IMR-90 (cell line): ENCODE results near the gene BCL2L2. TPM values are rescaled to one million over a fixed set of nuclear protein-coding genes. Genes with fewer than 3 reads are reported as not detected.
A peak's percentile ranks its signal among the peaks of the same experiment; 100 is the strongest.

Experiments used
- ATAC-seq: fragments of 200-7000 bp; cut with Tn5 transposase; 2 replicates; pipeline ENCODE4 v1.9.1; 2020; ENCODE audit warnings: low read depth, mild to moderate bottlenecking, moderate library complexity
- BruUV-seq: library from RNA; stranded (reverse); fragments of 400-500 nt; replicated peaks from 2 replicates; lab custom pipeline; 2021; lab: Mats Ljungman, UMichigan
- CTCF ChIA-PET: fragments of 300-600 bp; formaldehyde crosslinking; extraction: SDS; loops from one replicate; lab custom pipeline; 2021; ENCODE audit warnings: antibody characterized with exemption; lab: Yijun Ruan, JAX
- POLR2A ChIA-PET: fragments of 300-600 bp; sonication (Branson Sonifier 250); formaldehyde crosslinking; loops from one replicate; lab custom pipeline; 2022; ENCODE audit warnings: antibody characterized with exemption; ENCODE audit not compliant: unreplicated experiment; lab: Charles Lee
- DNase-seq: peaks from one replicate; pipeline ENCODE4 v3.0.0; 2013
- H2AFZ ChIP-seq: replicated peaks from 2 replicates; pipeline ENCODE3; 2013; ENCODE audit warnings: low read length, mild to moderate bottlenecking; ENCODE audit not compliant: poor library complexity
- H2AK5ac ChIP-seq: 2 replicates; pipeline ENCODE4 v1.6.1; 2013; ENCODE audit warnings: low read depth, low read length, inconsistent platforms
- H2AK9ac ChIP-seq: replicated peaks from 2 replicates; pipeline ENCODE3; 2013; ENCODE audit warnings: mild to moderate bottlenecking, low read depth, low read length, moderate library complexity; ENCODE audit not compliant: poor library complexity
- H2BK120ac ChIP-seq: 2 replicates; pipeline ENCODE4 v1.6.1; 2013; ENCODE audit warnings: low read depth, low read length, inconsistent platforms
- H2BK15ac ChIP-seq: 3 replicates; pipeline ENCODE4 v1.6.1; 2013; ENCODE audit warnings: low read depth, low read length, inconsistent platforms
- H2BK20ac ChIP-seq: 2 replicates; pipeline ENCODE4 v1.6.1; 2013; ENCODE audit warnings: low read depth, mild to moderate bottlenecking, inconsistent platforms, low read length, moderate library complexity
- H2BK5ac ChIP-seq: 2 replicates; pipeline ENCODE4 v1.6.1; 2013; ENCODE audit warnings: mild to moderate bottlenecking, low read depth, low read length, inconsistent platforms; ENCODE audit not compliant: poor library complexity, severe bottlenecking
- H3K14ac ChIP-seq: replicated peaks from 2 replicates; pipeline ENCODE4 v1.6.1; 2013; ENCODE audit warnings: low read depth, low read length, inconsistent platforms
- H3K18ac ChIP-seq: 2 replicates; pipeline ENCODE4 v1.6.1; 2013; ENCODE audit warnings: low read depth, low read length, control low read depth
- H3K23ac ChIP-seq: 2 replicates; pipeline ENCODE4 v1.6.1; 2013; ENCODE audit warnings: low read depth, low read length, inconsistent platforms
- H3K27ac ChIP-seq: 2 replicates; pipeline ENCODE4 v1.5.1; 2013; ENCODE audit warnings: mild to moderate bottlenecking, control low read depth, low read length; ENCODE audit not compliant: insufficient read depth
- H3K27me3 ChIP-seq: 2 replicates; pipeline ENCODE4 v1.6.1; 2013; ENCODE audit warnings: low read length; ENCODE audit not compliant: control insufficient read depth, insufficient read depth
- H3K36me3 ChIP-seq: 2 replicates; pipeline ENCODE4 v1.6.1; 2013; ENCODE audit warnings: low read length, mixed read lengths; ENCODE audit not compliant: control insufficient read depth, insufficient read depth
- H3K4ac ChIP-seq: 2 replicates; pipeline ENCODE4 v1.6.1; 2013; ENCODE audit warnings: low read depth, low read length, inconsistent platforms
- H3K4me1 ChIP-seq: 2 replicates; pipeline ENCODE4 v1.6.1; 2013; ENCODE audit warnings: low read length, mixed read lengths; ENCODE audit not compliant: control insufficient read depth, insufficient read depth
- H3K4me2 ChIP-seq: 2 replicates; pipeline ENCODE4 v1.6.1; 2013; ENCODE audit warnings: low read depth, mild to moderate bottlenecking, control low read depth, low read length, moderate library complexity
- H3K4me3 ChIP-seq: 2 replicates; pipeline ENCODE4 v1.5.1; 2013; ENCODE audit warnings: low read depth, mild to moderate bottlenecking, control low read depth, low read length, moderate library complexity; ENCODE audit not compliant: insufficient read depth
- H3K56ac ChIP-seq: 2 replicates; pipeline ENCODE4 v1.6.1; 2013; ENCODE audit warnings: low read length, inconsistent platforms; ENCODE audit not compliant: insufficient read depth; ENCODE audit errors: extremely low read depth
- H3K79me1 ChIP-seq, 2 experiments: 2 replicates each; pipeline ENCODE4 v1.6.1; 2013; ENCODE audit warnings: low read length in 2 of 2, inconsistent platforms in 1 of 2, low read depth in 1 of 2
- H3K9ac ChIP-seq: 2 replicates; pipeline ENCODE4 v1.6.1; 2013; ENCODE audit warnings: low read depth, low read length, control low read depth
- H3K9me1 ChIP-seq: 2 replicates; pipeline ENCODE4 v1.6.1; 2013; ENCODE audit warnings: low read length, inconsistent platforms; ENCODE audit not compliant: insufficient read depth
- H3K9me3 ChIP-seq: 2 replicates; pipeline ENCODE4 v1.6.1; 2013; ENCODE audit warnings: low read length; ENCODE audit not compliant: control insufficient read depth, insufficient read depth
- H4K20me1 ChIP-seq: 2 replicates; pipeline ENCODE4 v1.6.1; 2013; ENCODE audit warnings: low read length, inconsistent platforms; ENCODE audit not compliant: insufficient read depth
- H4K5ac ChIP-seq: 2 replicates; pipeline ENCODE4 v1.6.1; 2013; ENCODE audit warnings: mild to moderate bottlenecking, low read depth, low read length, control low read depth
- H4K8ac ChIP-seq, 2 experiments: 2 replicates each; pipeline ENCODE4 v1.6.1; 2013; ENCODE audit warnings: low read depth in 2 of 2, low read length in 2 of 2, control low read depth in 1 of 2, inconsistent platforms in 1 of 2
- H4K91ac ChIP-seq: 2 replicates; pipeline ENCODE4 v1.6.1; 2013; ENCODE audit warnings: low read depth, low read length, inconsistent platforms; ENCODE audit not compliant: insufficient read depth
- BHLHE40 ChIP-seq: fragments of 150-350 bp; IDR thresholded peaks from 2 replicates; pipeline ENCODE4 v1.6.1; 2016; ENCODE audit warnings: mild to moderate bottlenecking, low read depth, low read length
- CEBPB ChIP-seq: IDR thresholded peaks from 2 replicates; pipeline ENCODE4 v1.6.1; 2012; ENCODE audit warnings: low read depth, low read length, improper control_type of control experiment
- CHD1 ChIP-seq: IDR thresholded peaks from 2 replicates; pipeline ENCODE4 v1.6.1; 2012; ENCODE audit warnings: low read depth, low read length, improper control_type of control experiment
- CTCF ChIP-seq: conservative IDR thresholded peaks from 2 replicates; pipeline ENCODE4 v1.5.1; 2012; ENCODE audit warnings: mild to moderate bottlenecking, low read depth, low read length, improper control_type of control experiment
- ELK1 ChIP-seq: fragments of 150-350 bp; IDR thresholded peaks from 2 replicates; pipeline ENCODE4 v1.6.1; 2016; ENCODE audit warnings: low read depth, mild to moderate bottlenecking, low read length, moderate library complexity, borderline replicate concordance
- MAFK ChIP-seq: IDR thresholded peaks from 2 replicates; pipeline ENCODE4 v1.6.1; 2012; ENCODE audit warnings: low read depth, low read length, improper control_type of control experiment
- MAZ ChIP-seq: IDR thresholded peaks from 2 replicates; pipeline ENCODE4 v1.6.1; 2012; ENCODE audit warnings: low read depth, mild to moderate bottlenecking, low read length, improper control_type of control experiment, moderate library complexity, borderline replicate concordance
- MXI1 ChIP-seq: IDR thresholded peaks from 2 replicates; pipeline ENCODE4 v1.6.1; 2012; ENCODE audit warnings: low read depth, mild to moderate bottlenecking, low read length, moderate library complexity, borderline replicate concordance
- NFE2L2 ChIP-seq: fragments of 150-350 bp; IDR thresholded peaks from 2 replicates; pipeline ENCODE4 v1.6.1; 2016; ENCODE audit warnings: low read depth, mild to moderate bottlenecking, low read length
- POLR2A ChIP-seq: IDR thresholded peaks from 2 replicates; pipeline ENCODE4 v1.6.1; 2012; ENCODE audit warnings: mild to moderate bottlenecking, low read depth, low read length
- RAD21 ChIP-seq: IDR thresholded peaks from 2 replicates; pipeline ENCODE4 v1.6.1; 2012; ENCODE audit warnings: low read length, improper control_type of control experiment
- RCOR1 ChIP-seq: IDR thresholded peaks from 2 replicates; pipeline ENCODE4 v1.6.1; 2012; ENCODE audit warnings: mild to moderate bottlenecking, low read length, improper control_type of control experiment; ENCODE audit not compliant: insufficient replicate concordance
- SMC3 ChIP-seq: fragments of 150-350 bp; IDR thresholded peaks from 2 replicates; pipeline ENCODE4 v1.6.1; 2016; ENCODE audit warnings: low read depth, mild to moderate bottlenecking, antibody characterized with exemption, low read length, moderate library complexity
- USF2 ChIP-seq: fragments of 150-350 bp; IDR thresholded peaks from 2 replicates; pipeline ENCODE4 v1.6.1; 2017; ENCODE audit warnings: mild to moderate bottlenecking, antibody characterized with exemption, low read length, low read depth
- WGBS, 2 experiments: methylation state at CpG; one replicate each; pipeline versions ENCODE4 v1.1.5 to v1.1.7; 2013; ENCODE audit warnings: missing lambda C conversion rate in 2 of 2; ENCODE audit not compliant: insufficient read length in 1 of 2; ENCODE audit errors: extremely low coverage in 2 of 2; 5-methylcytosine and 5-hydroxymethylcytosine counted together
- dilution Hi-C: fragments of 300-500 bp; cut with HindIII; formaldehyde crosslinking; loops from one replicate; pipeline ENCODE4 v1.14.3; 2018; ENCODE audit warnings: low sequenced_read_pairs; ENCODE audit not compliant: unreplicated experiment
- in situ Hi-C: fragments of 300-500 bp; cut with MboI; formaldehyde crosslinking; loops from 3 replicates; pipeline ENCODE4 v1.14.3; 2019; ENCODE audit warnings: low sequenced_read_pairs, inconsistent platforms, mixed read lengths
- intact Hi-C: fragments of 100-400 bp; cut with micrococcal nuclease; formaldehyde crosslinking; loops from 2 replicates; pipeline ENCODE4 v1.10.0; 2022
- polyA plus RNA-seq, 3 experiments: library from polyadenylated mRNA; depleted of rRNA; stranded (reverse); fragments of >200 nt; gene quantifications; 2 replicates each; pipeline ENCODE4 v1.2.3, GENCODE V29; 2012; ENCODE audit warnings: low replicate concordance in 1 of 3
- total RNA-seq: library from RNA; depleted of rRNA; stranded (reverse); fragments of >200 nt; gene quantifications from 2 replicates; pipeline ENCODE4 v1.2.3, GENCODE V29; 2012

The BCL2L2 gene
- total and polyA plus RNA-seq, 2 of the 4 experiments (the other 2 are of a cell fraction), result 14.5 to 40.9 TPM

GRCh38 chr14:23347406-23348296 lies 41.0 kb downstream of the BCL2L2 start:
- H3K18ac ChIP-seq, result no peak overlapping the region
- POLR2A ChIA-PET, result no interaction called here
- DNase-seq, result no peak
- TF ChIP-seq RAD21 (no peak), CHD1 (no peak), SMC3 (no peak), MXI1 (no peak), POLR2A (no peak), USF2 (no peak), RCOR1 (no peak), CEBPB (no peak), ELK1 (no peak), MAZ (no peak), NFE2L2 (no peak), MAFK (no peak), BHLHE40 (no peak), CTCF (no peak)

More at GRCh38 chr14:23347406-23348296, 41.0 kb downstream of the BCL2L2 start:
- TSS peak; percentile 26 for BruUV-seq
- no peak overlapping the region for H3K14ac ChIP-seq
- no peak overlapping the region for H2BK15ac ChIP-seq
- CTCF ChIA-PET, result interaction anchor here (0.5 kb wide), 1 partner anchor 10 kb away, joined by 3 read pairs; no protein-coding TSS in a partner anchor
- WGBS, 2 experiments, result 100% methylated on average over 5 of the region's 19 CpGs; no CpG with 5 or more reads in 1 of the 2 experiments
- peaks cover 3% of the 10 kb centered on the region; the same call in 1 of the 2 replicates for H3K4me1 ChIP-seq
- H4K91ac ChIP-seq, result no peak overlapping the region
- H4K5ac ChIP-seq, result no peak overlapping the region
- H2BK5ac ChIP-seq, result no peak overlapping the region
- intact Hi-C loops, result no loop called here
- H3K23ac ChIP-seq, result no peak overlapping the region
- no peak overlapping the region for H3K4me3 ChIP-seq
- no peak overlapping the region for H2AK5ac ChIP-seq
- no peak overlapping the region for H3K9ac ChIP-seq
- dilution Hi-C loops, result no loop called here
- H3K36me3 ChIP-seq, result peaks cover 10% of the 10 kb centered on the region
- no peak overlapping the region for H2AFZ ChIP-seq
- H3K79me1 ChIP-seq, result peaks cover 0 to 7% of the 10 kb centered on the region in 2 experiments; a peak in 3 of 4 replicates
- H3K27me3 ChIP-seq, result peaks cover 2% of the 10 kb centered on the region; the same call in 1 of the 2 replicates
- no peak for ATAC-seq
- H2AK9ac ChIP-seq, result no peak overlapping the region
- no peaks in the 10 kb centered on the region for H3K9me1 ChIP-seq
- H3K4ac ChIP-seq, result no peak overlapping the region
- no peak overlapping the region for H2BK120ac ChIP-seq
- no peaks in the 10 kb centered on the region; the same call in 1 of the 2 replicates for H4K20me1 ChIP-seq
- no peak overlapping the region for H3K27ac ChIP-seq
- H2BK20ac ChIP-seq, result no peak overlapping the region
- no peak overlapping the region for H3K4me2 ChIP-seq
- H3K56ac ChIP-seq, result no peak overlapping the region
- in situ Hi-C loops, result no loop called here
- no peaks in the 10 kb centered on the region for H3K9me3 ChIP-seq
- H4K8ac ChIP-seq, result no peak overlapping the region
